K562 (cell line): ENCODE measurements around the gene GH2. TPM values are rescaled to one million over a fixed set of nuclear protein-coding genes. Genes with fewer than 3 reads are reported as not detected.
A peak's percentile ranks its signal among the peaks of the same experiment; 100 is the strongest.

Source experiments
- ATF3 ChIP-seq, 2 experiments: fragments of 450-650 bp in 1 of 2; sonication (generic) in 1 of 2; formaldehyde crosslinking in 1 of 2; IDR thresholded peaks in 1 of 2; conservative IDR thresholded peaks in 1 of 2; 2 replicates each; pipeline versions ENCODE4 v1.6.1 to v1.8.1; 2016 to 2023; ENCODE audit warnings: mild to moderate bottlenecking in 2 of 2, moderate library complexity in 2 of 2, inconsistent platforms in 1 of 2, missing genetic modification reagents in 1 of 2
- CEBPB ChIP-seq: fragments of 450-650 bp; IDR thresholded peaks from 2 replicates; pipeline ENCODE4 v1.6.1; 2016; ENCODE audit warnings: missing genetic modification characterization, missing compliant biosample characterization
- HDAC3 ChIP-seq: fragments of 450-650 bp; IDR thresholded peaks from 2 replicates; pipeline ENCODE4 v1.6.1; 2018; ENCODE audit warnings: borderline replicate concordance, mild to moderate bottlenecking, moderate library complexity; ENCODE audit not compliant: partially characterized antibody
- IRF2 ChIP-seq: sonication (generic); formaldehyde crosslinking; IDR thresholded peaks from 2 replicates; pipeline ENCODE4 v1.8.1; 2022; ENCODE audit warnings: mild to moderate bottlenecking, missing genetic modification reagents
- L3MBTL2 ChIP-seq: fragments of 450-650 bp; IDR thresholded peaks from 2 replicates; pipeline ENCODE4 v1.6.1; 2016; ENCODE audit warnings: mild to moderate bottlenecking, moderate library complexity
- MTF1 ChIP-seq: fragments of 250-450 bp; sonication (Bioruptor Pico); IDR thresholded peaks from 2 replicates; pipeline ENCODE4 v1.9.0; 2021; ENCODE audit warnings: moderate library complexity, mild to moderate bottlenecking, inconsistent platforms, borderline replicate concordance
- RBM15 ChIP-seq: fragments of 200-400 bp; formaldehyde crosslinking; IDR thresholded peaks from 2 replicates; pipeline ENCODE4 v1.6.1; 2018; ENCODE audit warnings: mild to moderate bottlenecking, low read length, moderate library complexity; ENCODE audit not compliant: insufficient read depth
- TEAD1 ChIP-seq, 2 experiments: fragments of 450-650 bp in 1 of 2; sonication (generic) in 1 of 2; formaldehyde crosslinking; IDR thresholded peaks; 2 replicates each; pipeline versions ENCODE4 v1.4.0 to v1.8.0; 2020 to 2022; ENCODE audit warnings: mild to moderate bottlenecking in 2 of 2, missing genetic modification reagents in 1 of 2
- ZBTB17 ChIP-seq: fragments of 450-650 bp; formaldehyde crosslinking; IDR thresholded peaks from 2 replicates; pipeline ENCODE4 v1.4.0; 2020; ENCODE audit warnings: mild to moderate bottlenecking
- ZNF12 ChIP-seq: sonication (generic); formaldehyde crosslinking; IDR thresholded peaks from 2 replicates; pipeline ENCODE4 v1.4.0; 2020; ENCODE audit warnings: mild to moderate bottlenecking, missing genetic modification reagents
- ZNF431 ChIP-seq: sonication (generic); formaldehyde crosslinking; IDR thresholded peaks from 2 replicates; pipeline ENCODE4 v1.8.0; 2022; ENCODE audit warnings: mild to moderate bottlenecking, missing genetic modification reagents
- ZNF507 ChIP-seq: conservative IDR thresholded peaks from 2 replicates; pipeline ENCODE4 v1.6.1; 2017; ENCODE audit warnings: missing genetic modification characterization, missing compliant biosample characterization
- ZNF511 ChIP-seq: sonication (generic); formaldehyde crosslinking; IDR thresholded peaks from 2 replicates; pipeline ENCODE4 v1.8.0; 2022; ENCODE audit warnings: mild to moderate bottlenecking, missing genetic modification reagents
- ZNF644 ChIP-seq: fragments of 200-800 bp; sonication (Bioruptor generic); IDR thresholded peaks from 2 replicates; pipeline ENCODE4 v1.6.1; 2016; ENCODE audit warnings: low read depth, missing genetic modification characterization, missing compliant biosample characterization
- polyA plus RNA-seq, 8 experiments: library from polyadenylated mRNA; depleted of rRNA in 4 of 8; stranded (reverse) in 5 of 8; unstranded in 3 of 8; fragments of >200 nt; fragmentation: Nextera tagmentation in 2 of 8; fragmentation: Illumina TruSeq in 1 of 8; extraction: Ambion mirVana in 2 of 8; extraction: Trizol in 1 of 8; gene quantifications; 2 replicates each; pipeline versions ENCODE4 v1.2.1 to v1.2.3, GENCODE V29; 2011 to 2014; ENCODE audit warnings: inconsistent platforms in 1 of 8, missing spikeins in 1 of 8
- total RNA-seq, 7 experiments: library from RNA; depleted of rRNA in 6 of 7; stranded (reverse); fragments of >200 nt in 6 of 7; fragmentation: Illumina TruSeq in 2 of 7; extraction: Trizol in 2 of 7; gene quantifications; 2 replicates each; pipeline versions ENCODE4 v1.2.1 to v1.2.3, GENCODE V29; 2011 to 2021; ENCODE audit warnings: low replicate concordance in 1 of 7
- TF ChIP-seq, protein P1 (sequence below), 2 experiments: fragments of 150-350 bp in 1 of 2; IDR thresholded peaks; 2 replicates each; pipeline ENCODE4 v1.6.1; 2012 to 2016; ENCODE audit warnings: low read depth in 2 of 2, low read length in 2 of 2, mild to moderate bottlenecking in 1 of 2, moderate library complexity in 1 of 2
- TF ChIP-seq, protein P2 (sequence below): sonication (generic); formaldehyde crosslinking; IDR thresholded peaks from 2 replicates; pipeline ENCODE4 v1.8.1; 2023; ENCODE audit warnings: mild to moderate bottlenecking, missing genetic modification reagents
- TF ChIP-seq, protein P3 (sequence below), 2 experiments: fragments of 450-650 bp in 1 of 2; sonication (generic) in 1 of 2; formaldehyde crosslinking; conservative IDR thresholded peaks; 2 replicates each; pipeline versions ENCODE4 v1.4.0 to v1.8.1; 2020 to 2022; ENCODE audit warnings: mild to moderate bottlenecking in 1 of 2, missing genetic modification reagents in 1 of 2

Gene GH2
- total and polyA plus RNA-seq, 9 of the 15 experiments (the other 6 are each of a cell fraction or from before 2014, with no cell fraction given): not detected

GRCh38 chr17:63848834-63849689, 32.7 kb downstream of the GH2 start (continued):
- TF ChIP-seq, protein P1, sequence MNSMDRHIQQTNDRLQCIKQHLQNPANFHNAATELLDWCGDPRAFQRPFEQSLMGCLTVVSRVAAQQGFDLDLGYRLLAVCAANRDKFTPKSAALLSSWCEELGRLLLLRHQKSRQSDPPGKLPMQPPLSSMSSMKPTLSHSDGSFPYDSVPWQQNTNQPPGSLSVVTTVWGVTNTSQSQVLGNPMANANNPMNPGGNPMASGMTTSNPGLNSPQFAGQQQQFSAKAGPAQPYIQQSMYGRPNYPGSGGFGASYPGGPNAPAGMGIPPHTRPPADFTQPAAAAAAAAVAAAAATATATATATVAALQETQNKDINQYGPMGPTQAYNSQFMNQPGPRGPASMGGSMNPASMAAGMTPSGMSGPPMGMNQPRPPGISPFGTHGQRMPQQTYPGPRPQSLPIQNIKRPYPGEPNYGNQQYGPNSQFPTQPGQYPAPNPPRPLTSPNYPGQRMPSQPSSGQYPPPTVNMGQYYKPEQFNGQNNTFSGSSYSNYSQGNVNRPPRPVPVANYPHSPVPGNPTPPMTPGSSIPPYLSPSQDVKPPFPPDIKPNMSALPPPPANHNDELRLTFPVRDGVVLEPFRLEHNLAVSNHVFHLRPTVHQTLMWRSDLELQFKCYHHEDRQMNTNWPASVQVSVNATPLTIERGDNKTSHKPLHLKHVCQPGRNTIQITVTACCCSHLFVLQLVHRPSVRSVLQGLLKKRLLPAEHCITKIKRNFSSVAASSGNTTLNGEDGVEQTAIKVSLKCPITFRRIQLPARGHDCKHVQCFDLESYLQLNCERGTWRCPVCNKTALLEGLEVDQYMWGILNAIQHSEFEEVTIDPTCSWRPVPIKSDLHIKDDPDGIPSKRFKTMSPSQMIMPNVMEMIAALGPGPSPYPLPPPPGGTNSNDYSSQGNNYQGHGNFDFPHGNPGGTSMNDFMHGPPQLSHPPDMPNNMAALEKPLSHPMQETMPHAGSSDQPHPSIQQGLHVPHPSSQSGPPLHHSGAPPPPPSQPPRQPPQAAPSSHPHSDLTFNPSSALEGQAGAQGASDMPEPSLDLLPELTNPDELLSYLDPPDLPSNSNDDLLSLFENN (IDR thresholded peaks at IDR 0.05; ENCODE audit: low read depth in 2 of 2, low read length in 2 of 2): 0 out of 4 replicates have a peak, but pooled peaks of 1 of the 2 experiments have one; percentile 19
- no peak for TF ChIP-seq RBM15
- 0 out of 2 replicates have a peak, but pooled peaks have one; percentile 44 for TF ChIP-seq ZNF644 (tag)
- TF ChIP-seq, protein P2, sequence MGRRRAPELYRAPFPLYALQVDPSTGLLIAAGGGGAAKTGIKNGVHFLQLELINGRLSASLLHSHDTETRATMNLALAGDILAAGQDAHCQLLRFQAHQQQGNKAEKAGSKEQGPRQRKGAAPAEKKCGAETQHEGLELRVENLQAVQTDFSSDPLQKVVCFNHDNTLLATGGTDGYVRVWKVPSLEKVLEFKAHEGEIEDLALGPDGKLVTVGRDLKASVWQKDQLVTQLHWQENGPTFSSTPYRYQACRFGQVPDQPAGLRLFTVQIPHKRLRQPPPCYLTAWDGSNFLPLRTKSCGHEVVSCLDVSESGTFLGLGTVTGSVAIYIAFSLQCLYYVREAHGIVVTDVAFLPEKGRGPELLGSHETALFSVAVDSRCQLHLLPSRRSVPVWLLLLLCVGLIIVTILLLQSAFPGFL (CRISPR knock-in tag): no peak
- TF ChIP-seq, protein P3, sequence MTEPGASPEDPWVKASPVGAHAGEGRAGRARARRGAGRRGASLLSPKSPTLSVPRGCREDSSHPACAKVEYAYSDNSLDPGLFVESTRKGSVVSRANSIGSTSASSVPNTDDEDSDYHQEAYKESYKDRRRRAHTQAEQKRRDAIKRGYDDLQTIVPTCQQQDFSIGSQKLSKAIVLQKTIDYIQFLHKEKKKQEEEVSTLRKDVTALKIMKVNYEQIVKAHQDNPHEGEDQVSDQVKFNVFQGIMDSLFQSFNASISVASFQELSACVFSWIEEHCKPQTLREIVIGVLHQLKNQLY (CRISPR knock-in tag; conservative IDR thresholded peaks at IDR 0.05): peak; percentile 63 to 94; a peak in 2 of 4 replicates
- peak; percentile 99 for TF ChIP-seq ZNF511 (CRISPR knock-in tag)
- peak; percentile 49; the same call in 1 of the 2 replicates for TF ChIP-seq ZBTB17 (CRISPR knock-in tag)
- peak; percentile 31; the same call in 1 of the 2 replicates for TF ChIP-seq IRF2 (CRISPR knock-in tag)
- peak; percentile 53 to 88; a peak in 3 of 4 replicates for TF ChIP-seq TEAD1 (CRISPR knock-in tag; IDR thresholded peaks at IDR 0.05)
- peak; percentile 31 for TF ChIP-seq HDAC3
- peak; percentile 54; the same call in 1 of the 2 replicates for TF ChIP-seq MTF1
- TF ChIP-seq ATF3 (IDR thresholded peaks at IDR 0.05): peak; percentile 72
- peak; percentile 79 for TF ChIP-seq ATF3 (CRISPR knock-in tag; conservative IDR thresholded peaks at IDR 0.05)
- peak; percentile 5; the same call in 1 of the 2 replicates for TF ChIP-seq ZNF12 (CRISPR knock-in tag)
- TF ChIP-seq CEBPB: no peak
- TF ChIP-seq ZNF431: peak; percentile 76; the same call in 1 of the 2 replicates
- TF ChIP-seq L3MBTL2: peak; percentile 100
- TF ChIP-seq ZNF507 (tag): no peak
